Astrocyte (in vitro differentiated cells and primary cell): ENCODE measurements around the gene BICD1.

Source experiments
- CTCF ChIP-seq: IDR thresholded peaks from 2 replicates; pipeline ENCODE4 v1.5.1; 2011; ENCODE audit warnings: low read depth, mild to moderate bottlenecking, inconsistent platforms, low read length, moderate library complexity; ENCODE audit not compliant: insufficient read depth
- EZH2 ChIP-seq: IDR thresholded peaks from 2 replicates; pipeline ENCODE4 v1.6.1; 2012; ENCODE audit warnings: mild to moderate bottlenecking, low read length, inconsistent platforms; ENCODE audit not compliant: insufficient read depth

GRCh38 chr12:32159925-32160324 is 53.3 kb downstream of the BICD1 start:
- no peak for TF ChIP-seq EZH2
- TF ChIP-seq CTCF, result no peak
